Measurements from ENCODE around the gene COL4A5.
"Not testable (repeated sequence)": the region's sequence is repeated elsewhere in the genome, so short reads cannot be mapped to it uniquely, and the experiment has no call there.

DNA sequence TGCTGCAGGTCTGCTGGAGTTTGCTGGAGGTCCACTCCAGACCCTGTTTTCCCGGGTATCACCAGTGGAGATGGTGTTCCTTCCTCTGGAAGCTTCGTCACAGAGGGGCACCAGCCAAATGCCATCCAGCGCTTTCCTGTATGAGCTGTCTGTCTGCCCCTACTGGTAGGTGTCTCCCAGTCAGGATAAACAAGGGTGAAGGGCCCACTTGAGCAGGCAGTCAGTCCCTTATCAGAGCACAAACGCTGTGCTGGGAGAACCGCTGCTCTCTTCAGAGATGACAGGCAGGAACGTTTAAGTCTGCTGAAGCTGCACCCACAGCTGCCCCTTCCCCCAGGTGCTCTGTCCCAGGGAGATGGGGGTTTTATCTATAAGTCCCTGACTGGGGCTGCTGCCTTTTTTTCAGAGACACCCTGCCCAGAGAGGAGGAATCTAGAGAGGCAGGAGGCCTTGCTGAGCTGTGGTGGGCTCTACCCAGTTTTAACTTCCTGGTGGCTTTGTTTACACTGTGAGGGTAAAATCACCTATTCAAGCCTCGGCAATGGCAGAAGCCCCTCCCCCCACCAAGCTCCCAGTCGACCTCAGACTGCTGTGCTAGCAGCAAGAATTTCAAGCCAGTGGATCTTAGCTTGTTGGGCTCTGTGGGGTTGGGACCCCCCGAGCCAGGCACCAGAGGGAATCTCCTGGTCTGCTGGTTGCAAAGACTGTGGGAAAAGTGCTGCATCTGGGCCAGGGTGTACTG is 48.5 kb upstream of the COL4A5 start:
- TF ChIP-seq, protein P1, sequence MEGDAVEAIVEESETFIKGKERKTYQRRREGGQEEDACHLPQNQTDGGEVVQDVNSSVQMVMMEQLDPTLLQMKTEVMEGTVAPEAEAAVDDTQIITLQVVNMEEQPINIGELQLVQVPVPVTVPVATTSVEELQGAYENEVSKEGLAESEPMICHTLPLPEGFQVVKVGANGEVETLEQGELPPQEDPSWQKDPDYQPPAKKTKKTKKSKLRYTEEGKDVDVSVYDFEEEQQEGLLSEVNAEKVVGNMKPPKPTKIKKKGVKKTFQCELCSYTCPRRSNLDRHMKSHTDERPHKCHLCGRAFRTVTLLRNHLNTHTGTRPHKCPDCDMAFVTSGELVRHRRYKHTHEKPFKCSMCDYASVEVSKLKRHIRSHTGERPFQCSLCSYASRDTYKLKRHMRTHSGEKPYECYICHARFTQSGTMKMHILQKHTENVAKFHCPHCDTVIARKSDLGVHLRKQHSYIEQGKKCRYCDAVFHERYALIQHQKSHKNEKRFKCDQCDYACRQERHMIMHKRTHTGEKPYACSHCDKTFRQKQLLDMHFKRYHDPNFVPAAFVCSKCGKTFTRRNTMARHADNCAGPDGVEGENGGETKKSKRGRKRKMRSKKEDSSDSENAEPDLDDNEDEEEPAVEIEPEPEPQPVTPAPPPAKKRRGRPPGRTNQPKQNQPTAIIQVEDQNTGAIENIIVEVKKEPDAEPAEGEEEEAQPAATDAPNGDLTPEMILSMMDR (IDR thresholded peaks at IDR 0.05; ENCODE audit: insufficient read depth, low read length, poor library complexity, severe bottlenecking), result not testable (repeated sequence)
- not testable (repeated sequence) for TF ChIP-seq EZH2phosphoT487 (conservative IDR thresholded peaks at IDR 0.05; ENCODE audit: low read length)
